Measurements from ENCODE around the gene C1QL2. TPM values are rescaled to one million over a fixed set of nuclear protein-coding genes. Genes with fewer than 3 reads are reported as not detected.

C1QL2 gene
- total and polyA plus RNA-seq, 12 donors, result 0.03 TPM; not detected in 11

GRCh38 chr2:119156891-119157773 lies 1.4 kb downstream of the C1QL2 start:
- Histone ChIP-seq H3K36me3 (no peaks in the 10 kb centered on the region), H3K4me1 (peaks cover 0 to 13% (median 2%) of the 10 kb centered on the region in 9 donors), H3K27me3 (peaks cover 30 to 98% (median 91%) of the 10 kb centered on the region in 7 donors), H3K27ac (no peak overlapping the region), H3K9me3 (no peaks in the 10 kb centered on the region), H3K4me3 (no peak overlapping the region)
- TF ChIP-seq, protein P1, sequence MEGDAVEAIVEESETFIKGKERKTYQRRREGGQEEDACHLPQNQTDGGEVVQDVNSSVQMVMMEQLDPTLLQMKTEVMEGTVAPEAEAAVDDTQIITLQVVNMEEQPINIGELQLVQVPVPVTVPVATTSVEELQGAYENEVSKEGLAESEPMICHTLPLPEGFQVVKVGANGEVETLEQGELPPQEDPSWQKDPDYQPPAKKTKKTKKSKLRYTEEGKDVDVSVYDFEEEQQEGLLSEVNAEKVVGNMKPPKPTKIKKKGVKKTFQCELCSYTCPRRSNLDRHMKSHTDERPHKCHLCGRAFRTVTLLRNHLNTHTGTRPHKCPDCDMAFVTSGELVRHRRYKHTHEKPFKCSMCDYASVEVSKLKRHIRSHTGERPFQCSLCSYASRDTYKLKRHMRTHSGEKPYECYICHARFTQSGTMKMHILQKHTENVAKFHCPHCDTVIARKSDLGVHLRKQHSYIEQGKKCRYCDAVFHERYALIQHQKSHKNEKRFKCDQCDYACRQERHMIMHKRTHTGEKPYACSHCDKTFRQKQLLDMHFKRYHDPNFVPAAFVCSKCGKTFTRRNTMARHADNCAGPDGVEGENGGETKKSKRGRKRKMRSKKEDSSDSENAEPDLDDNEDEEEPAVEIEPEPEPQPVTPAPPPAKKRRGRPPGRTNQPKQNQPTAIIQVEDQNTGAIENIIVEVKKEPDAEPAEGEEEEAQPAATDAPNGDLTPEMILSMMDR (IDR thresholded peaks at IDR 0.05), result no peak
- ATAC-seq (no peak), DNase-seq (no peak)
- intact Hi-C loops (cut with DNase I), result no loop called here
- WGBS, 2 donors, result 2% methylated on average over 57 to 58 of the region's 58 CpGs

DNA sequence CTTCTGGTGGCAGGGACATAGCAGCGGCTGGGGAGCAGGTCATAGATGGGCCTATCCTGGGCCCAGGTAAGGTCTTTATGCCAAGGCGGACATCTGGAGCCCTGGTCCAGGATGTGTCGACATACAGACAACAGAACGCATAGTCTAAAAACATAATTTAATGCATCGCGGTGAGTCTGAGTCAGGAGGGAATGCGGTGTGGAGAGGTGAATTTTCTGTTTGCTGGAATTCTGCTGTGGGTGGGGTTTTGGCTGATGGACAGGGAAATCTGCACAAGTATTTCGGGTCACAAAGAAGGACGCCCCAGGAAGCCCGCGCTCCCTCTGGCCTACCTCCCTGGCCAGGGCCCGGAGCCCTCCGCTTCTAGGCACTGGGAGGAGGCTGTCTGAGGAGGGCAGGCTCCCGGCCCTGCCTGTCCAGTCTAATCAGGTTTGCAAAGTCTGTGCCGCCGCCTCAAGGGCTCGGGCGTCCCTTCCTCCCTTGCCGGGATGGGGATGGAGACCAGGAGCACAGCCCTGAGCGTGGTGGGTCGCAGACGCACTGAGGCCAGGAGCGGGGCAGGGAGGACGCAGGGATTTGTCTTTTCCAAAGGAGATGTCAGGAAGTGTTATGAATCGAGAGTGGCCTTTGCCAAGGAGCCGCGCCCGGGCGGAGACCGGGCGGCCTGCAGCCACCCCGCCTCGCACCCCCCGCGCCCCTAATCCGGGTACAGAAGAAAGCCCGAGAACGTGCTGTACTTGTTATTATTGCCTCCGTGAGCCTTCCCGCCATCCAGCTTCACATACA lies 2.3 kb downstream of the C1QL2 start:
- intact Hi-C loops (cut with DNase I), result no loop called here
- TF ChIP-seq, protein P1 (IDR thresholded peaks at IDR 0.05), result no peak
- no peaks in the 10 kb centered on the region for H3K9me3 ChIP-seq
- no peak for ATAC-seq
- H3K4me1 ChIP-seq, result peaks cover 0 to 13% (median 2%) of the 10 kb centered on the region in 9 donors
- H3K36me3 ChIP-seq, result no peaks in the 10 kb centered on the region
- H3K4me3 ChIP-seq, result no peak overlapping the region
- WGBS, 2 donors, result 1 to 3% methylated on average over 36 to 40 of the region's 40 CpGs
- no peak for DNase-seq
- H3K27ac ChIP-seq, result no peak overlapping the region
- peaks cover 30 to 100% (median 97%) of the 10 kb centered on the region in 7 donors for H3K27me3 ChIP-seq

GRCh38 chr2:119155633-119156032 lies 2.9 kb downstream of the C1QL2 start:
- WGBS, 2 donors, result 3 to 4% methylated on average over 13 of the region's 13 CpGs
- no peaks in the 10 kb centered on the region for H3K9me3 ChIP-seq
- intact Hi-C loops (cut with DNase I), result no loop called here
- H3K4me3 ChIP-seq, result no peak overlapping the region
- H3K27me3 ChIP-seq, result peaks cover 30 to 100% (median 94%) of the 10 kb centered on the region in 7 donors
- no peak for ATAC-seq
- H3K27ac ChIP-seq, result no peak overlapping the region
- TF ChIP-seq, protein P1 (IDR thresholded peaks at IDR 0.05), result no peak
- peaks cover 0 to 13% (median 2%) of the 10 kb centered on the region in 9 donors for H3K4me1 ChIP-seq
- DNase-seq, result no peak
- no peaks in the 10 kb centered on the region for H3K36me3 ChIP-seq

- H3K27me3 ChIP-seq, result peaks cover 30 to 99% (median 85%) of the 10 kb centered on the region in 7 donors
Measured at GRCh38 chr2:119154076-119154475, 4.5 kb downstream of the C1QL2 start.

More at GRCh38 chr2:119154076-119154475, 4.5 kb downstream of the C1QL2 start:
- TF ChIP-seq, protein P1 (IDR thresholded peaks at IDR 0.05), result no peak
- H3K9me3 ChIP-seq, result no peaks in the 10 kb centered on the region
- H3K4me1 ChIP-seq, result peaks cover 0 to 13% (median 4%) of the 10 kb centered on the region in 9 donors
- no peaks in the 10 kb centered on the region for H3K36me3 ChIP-seq
- no peak overlapping the region for H3K27ac ChIP-seq
- DNase-seq (no peak), ATAC-seq (no peak)
- H3K4me3 ChIP-seq, result no peak overlapping the region
- intact Hi-C loops (cut with DNase I), result no loop called here
- WGBS, 2 donors, result 29 to 35% methylated on average over 9 of the region's 9 CpGs
